B cell (primary cell): ENCODE data around the gene PROB1. TPM values are rescaled to one million over a fixed set of nuclear protein-coding genes. Genes with fewer than 3 reads are reported as not detected.

Experiments used
- ATAC-seq: fragments of 200-7000 bp; cut with Tn5 transposase; one replicate; pipeline ENCODE4 v1.10.0; 2021; ENCODE audit warnings: low read depth, mild to moderate bottlenecking, moderate number of reproducible peaks, moderate library complexity
- CTCF ChIA-PET: fragments of 350-600 bp; sonication (Branson Sonifier 250); formaldehyde crosslinking; loops from one replicate; lab custom pipeline; 2021; ENCODE audit warnings: antibody characterized with exemption, inconsistent platforms; lab: Charles Lee
- POLR2A ChIA-PET: fragments of 350-600 bp; sonication (Branson Sonifier 250); formaldehyde crosslinking; loops from one replicate; lab custom pipeline; 2021; ENCODE audit warnings: antibody characterized with exemption; lab: Charles Lee
- DNase-seq: peaks from one replicate; pipeline ENCODE4 v3.0.0; 2013
- H2AFZ ChIP-seq: 2 replicates; pipeline ENCODE4 v1.6.1; 2012; ENCODE audit warnings: mild to moderate bottlenecking, low read depth, low read length; ENCODE audit not compliant: insufficient read depth, poor library complexity, severe bottlenecking
- H3K27ac ChIP-seq, 2 donors: 1 replicate in 1 of 2; 2 replicates in 1 of 2; pipeline ENCODE4 v1.5.1; 2012 to 2013; ENCODE audit warnings: low read length in 2 of 2, mild to moderate bottlenecking in 2 of 2, moderate library complexity in 1 of 2
- H3K27me3 ChIP-seq, 4 experiments: fragments of 200-600 bp in 1 of 4; sonication (generic) in 1 of 4; replicated peaks in 1 of 4; 1 replicate in 2 of 4; 2 replicates in 2 of 4; pipeline versions ENCODE4 v1.6.1 to v1.7.0; 2013 to 2016; ENCODE audit warnings: low read length in 3 of 4, mild to moderate bottlenecking in 2 of 4, mixed read lengths in 1 of 4, moderate library complexity in 1 of 4; ENCODE audit not compliant: insufficient read depth in 4 of 4, control insufficient read depth in 3 of 4; ENCODE audit errors: control extremely low read depth in 1 of 4
- H3K36me3 ChIP-seq, 2 experiments: replicated peaks in 1 of 2; 1 replicate in 1 of 2; 2 replicates in 1 of 2; pipeline versions ENCODE4 v1.6.1 to v1.7.1; 2013; ENCODE audit warnings: low read length in 1 of 2; ENCODE audit not compliant: insufficient read depth in 2 of 2, control insufficient read depth in 1 of 2; ENCODE audit errors: control extremely low read depth in 1 of 2, extremely low read depth in 1 of 2
- H3K4me1 ChIP-seq, 2 donors: fragments of 200-600 bp in 1 of 2; sonication (generic) in 1 of 2; 1 replicate in 1 of 2; 2 replicates in 1 of 2; pipeline versions ENCODE4 v1.5.1 to v1.6.1; 2013 to 2017; ENCODE audit warnings: low read length in 2 of 2; ENCODE audit not compliant: control insufficient read depth in 2 of 2, insufficient read depth in 2 of 2
- H3K4me2 ChIP-seq: replicated peaks from 2 replicates; pipeline ENCODE3; 2012; ENCODE audit warnings: mild to moderate bottlenecking, low read depth, low read length; ENCODE audit not compliant: poor library complexity, severe bottlenecking
- H3K4me3 ChIP-seq, 5 experiments: fragments of 200-600 bp in 1 of 5; sonication (generic) in 1 of 5; 1 replicate in 3 of 5; 2 replicates in 2 of 5; pipeline versions ENCODE4 v1.5.1 to v1.7.0; 2011 to 2016; ENCODE audit warnings: low read length in 4 of 5, mild to moderate bottlenecking in 4 of 5, low read depth in 2 of 5, control low read depth in 1 of 5, moderate library complexity in 1 of 5; ENCODE audit not compliant: insufficient read depth in 1 of 5; ENCODE audit errors: control extremely low read depth in 1 of 5, extremely low read depth in 1 of 5
- H3K79me2 ChIP-seq: fragments of 200-600 bp; sonication (generic); one replicate; pipeline ENCODE4 v1.6.0; 2016; ENCODE audit warnings: low read length; ENCODE audit not compliant: control insufficient read depth, insufficient read depth
- H3K9ac ChIP-seq: fragments of 200-600 bp; sonication (generic); 2 replicates; pipeline ENCODE4 v1.6.1; 2017; ENCODE audit warnings: mild to moderate bottlenecking, low read length, moderate library complexity
- H3K9me3 ChIP-seq, 3 donors: one replicate each; pipeline versions ENCODE4 v1.6.1 to v1.7.1; 2013; ENCODE audit warnings: low read length in 2 of 3; ENCODE audit not compliant: control insufficient read depth in 2 of 3, insufficient read depth in 1 of 3; ENCODE audit errors: control extremely low read depth in 1 of 3
- H4K20me1 ChIP-seq: 2 replicates; pipeline ENCODE4 v1.6.0; 2012; ENCODE audit warnings: mild to moderate bottlenecking, low read length; ENCODE audit not compliant: insufficient read depth, control insufficient read depth, poor library complexity, severe bottlenecking
- H3K27ac Mint-ChIP-seq: one replicate; pipeline ENCODE4 v1.8.0; 2021; ENCODE audit warnings: mixed read lengths
- H3K27me3 Mint-ChIP-seq: one replicate; pipeline ENCODE4 v1.8.0; 2021; ENCODE audit warnings: mixed read lengths
- H3K4me1 Mint-ChIP-seq: one replicate; pipeline ENCODE4 v1.8.0; 2021; ENCODE audit warnings: mixed read lengths
- H3K4me3 Mint-ChIP-seq: one replicate; pipeline ENCODE4 v1.8.0; 2021; ENCODE audit warnings: mixed read lengths
- H3K9me3 Mint-ChIP-seq: one replicate; pipeline ENCODE4 v1.8.0; 2022; ENCODE audit warnings: mixed read lengths; ENCODE audit not compliant: insufficient read depth
- EZH2 ChIP-seq: IDR thresholded peaks from 2 replicates; pipeline ENCODE4 v1.6.1; 2012; ENCODE audit warnings: borderline replicate concordance, low read depth, mild to moderate bottlenecking, moderate library complexity, low read length; ENCODE audit not compliant: insufficient read depth, poor library complexity, severe bottlenecking
- WGBS: methylation state at CpG from one replicate; pipeline ENCODE4 v1.1.5; 2013; ENCODE audit warnings: missing lambda C conversion rate; ENCODE audit not compliant: insufficient coverage; 5-methylcytosine and 5-hydroxymethylcytosine counted together
- intact Hi-C: fragments of 100-400 bp; cut with micrococcal nuclease; formaldehyde crosslinking; loops from one replicate; pipeline ENCODE4 v1.10.0; 2022
- polyA plus RNA-seq: library from polyadenylated mRNA; depleted of rRNA; stranded (reverse); fragments of >200 nt; gene quantifications from 2 replicates; pipeline ENCODE4 v1.2.3, GENCODE V29; 2012
- total RNA-seq, 2 donors: library from RNA; stranded (reverse); fragments of 120-200 nt in 1 of 2; gene quantifications; 1 replicate in 1 of 2; 2 replicates in 1 of 2; pipeline versions ENCODE4 v1.2.3 to v1.2.4, GENCODE V29; 2013 to 2022

The PROB1 gene
- total and polyA plus RNA-seq, 2 donors (not counting 1 experiment from before 2014, with no cell fraction given), result 1.2 to 3.7 TPM

DNA sequence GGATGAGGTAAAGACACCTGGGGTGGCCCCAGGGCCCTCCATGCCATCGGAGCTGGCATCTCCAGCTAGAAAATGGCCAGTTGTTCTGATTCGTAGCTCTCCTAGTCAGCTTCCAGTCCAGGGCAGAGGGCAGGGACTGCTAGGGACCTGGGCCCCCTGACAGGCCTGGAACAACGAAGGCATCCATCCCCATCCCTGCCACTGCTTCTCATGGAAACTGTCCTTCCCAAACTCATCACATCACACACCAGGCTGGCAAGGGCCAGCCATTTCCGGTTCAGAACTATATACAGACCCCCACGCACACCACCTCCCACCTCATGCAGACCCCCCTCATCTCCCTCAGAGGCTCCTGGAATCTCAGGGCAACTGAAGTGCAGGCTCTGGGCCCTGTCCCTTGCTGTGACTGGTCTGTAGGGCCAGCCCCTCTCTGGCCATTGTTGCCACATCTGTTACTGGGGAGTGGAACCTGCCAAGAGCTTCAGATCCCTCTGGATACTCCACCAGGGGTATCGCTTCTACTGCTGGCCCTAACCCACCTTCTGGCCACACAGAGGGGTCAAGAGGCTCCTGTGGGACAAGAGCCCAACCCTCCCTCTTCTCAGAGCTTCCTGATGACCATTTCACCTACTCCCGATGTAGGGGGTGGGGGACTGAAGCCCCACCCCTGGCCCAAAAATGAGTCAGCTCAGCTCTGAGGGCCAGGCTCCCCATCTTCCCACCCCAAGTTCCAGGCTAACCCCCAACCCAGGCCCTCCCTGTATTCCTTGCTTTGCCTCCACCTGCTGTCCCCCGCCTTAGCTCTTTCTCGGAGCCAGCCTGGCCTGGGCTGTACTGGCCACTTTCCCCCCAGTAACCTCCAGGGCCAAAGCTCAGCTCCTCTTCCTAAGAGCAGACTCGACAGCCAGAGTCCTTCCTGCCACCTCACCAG lies 4.0 kb downstream of the PROB1 start:
- peak overlapping the region; percentile 76 for H3K9ac ChIP-seq
- no peak for ATAC-seq
- H3K79me2 ChIP-seq, result peaks cover 31% of the 10 kb centered on the region
- H3K27ac ChIP-seq, result peak overlapping the region; percentile 86 to 89
- peaks cover 54 to 77% of the 10 kb centered on the region in 2 donors for H3K4me1 ChIP-seq
- peaks cover 0 to 4% (median 0%) of the 10 kb centered on the region in 3 donors for H3K9me3 ChIP-seq
- H3K27me3 ChIP-seq, result no peaks in the 10 kb centered on the region
- H2AFZ ChIP-seq, result peak overlapping the region; percentile 88
- Mint-ChIP-seq H3K4me3 (peak overlapping the region; percentile 99), H3K27me3 (no peaks in the 10 kb centered on the region), H3K9me3 (no peaks in the 10 kb centered on the region), H3K27ac (peak overlapping the region; percentile 99), H3K4me1 (peaks cover 62% of the 10 kb centered on the region)
- WGBS, result 81% methylated on average over 9 of the region's 10 CpGs
- H4K20me1 ChIP-seq, result peaks cover 7% of the 10 kb centered on the region
- no peak for TF ChIP-seq EZH2
- H3K4me2 ChIP-seq, result peak overlapping the region; percentile 91
- H3K4me3 ChIP-seq, result no peak overlapping the region
- intact Hi-C loops, result loop anchor here (5.0 kb wide), 2 partner anchors 119 to 814 kb away; partner anchors contain the start of gene HSPA9
- ChIA-PET POLR2A (interaction anchor here (0.6 to 8.4 kb wide), 7 partner anchors 10 to 134 kb away, joined by 5 to 70 read pairs (median 6); partner anchors contain the start of genes MATR3 and PAIP2), CTCF (interaction anchor here (0.7 to 5.3 kb wide), 13 partner anchors 13 to 245 kb away, joined by 3 to 39 read pairs (median 5); partner anchors contain the start of genes MATR3, PAIP2, SIL1 and SPATA24)
- no peaks in the 10 kb centered on the region for H3K36me3 ChIP-seq
- peak; percentile 42 for DNase-seq
